Stimulated activated CD4-positive, alpha-beta T cell treated with anti-CD3 and anti-CD28 coated beads, Interleukin-12 subunit alpha, Interleukin-12 subunit beta, amount 100 ng/mL, for 4 hours (primary cell): ENCODE results near the gene SPEF1.
A peak's percentile ranks its signal among the peaks of the same experiment; 100 is the strongest.

Source experiments
- DNase-seq: peaks from one replicate; pipeline ENCODE4 v3.0.0-alpha.2; 2020

SPEF1 gene

GRCh38 chr20:3764659-3765058, 16.6 kb downstream of the SPEF1 start:
- DNase-seq = no peak

- DNase-seq = no peak
Observed at GRCh38 chr20:3763671-3764601, 17.3 kb downstream of the SPEF1 start.

GRCh38 chr20:3760655-3761348, 20.4 kb downstream of the SPEF1 start:
- DNase-seq = no peak

GRCh38 chr20:3759884-3760283, 21.4 kb downstream of the SPEF1 start:
- DNase-seq = no peak

- DNase-seq = no peak
Observed at GRCh38 chr20:3759316-3759823, 21.9 kb downstream of the SPEF1 start.

- DNase-seq = no peak
Observed at GRCh38 chr20:3758566-3758965, 22.7 kb downstream of the SPEF1 start.

GRCh38 chr20:3757268-3757667, 24.0 kb downstream of the SPEF1 start:
- DNase-seq = no peak

- no peak for DNase-seq
Observed at GRCh38 chr20:3755814-3756480, 25.3 kb downstream of the SPEF1 start.

GRCh38 chr20:3755269-3755668, 26.0 kb downstream of the SPEF1 start:
- no peak for DNase-seq

GRCh38 chr20:3754276-3754630, 27.0 kb downstream of the SPEF1 start:
- no peak for DNase-seq

GRCh38 chr20:3753501-3754275, 27.6 kb downstream of the SPEF1 start:
- DNase-seq = no peak

GRCh38 chr20:3753098-3753497, 28.1 kb downstream of the SPEF1 start:
- peak; percentile 45 for DNase-seq

GRCh38 chr20:3752386-3752759, 28.9 kb downstream of the SPEF1 start:
- no peak for DNase-seq

- peak; percentile 41 for DNase-seq
Observed at GRCh38 chr20:3751675-3752385, 29.4 kb downstream of the SPEF1 start.

GRCh38 chr20:3751305-3751674, 30.0 kb downstream of the SPEF1 start:
- no peak for DNase-seq

GRCh38 chr20:3749689-3750531, 31.3 kb downstream of the SPEF1 start:
- no peak for DNase-seq

- DNase-seq = no peak
Observed at GRCh38 chr20:3749087-3749688, 32.1 kb downstream of the SPEF1 start.

- no peak for DNase-seq
Observed at GRCh38 chr20:3748073-3748472, 33.2 kb downstream of the SPEF1 start.

- DNase-seq = no peak
Observed at GRCh38 chr20:3747471-3747870, 33.8 kb downstream of the SPEF1 start.

GRCh38 chr20:3745686-3746173, 35.5 kb downstream of the SPEF1 start:
- no peak for DNase-seq
